Measurements from ENCODE around the gene PLXND1.

PLXND1 gene

GRCh38 chr3:129559565-129560079, 46.9 kb downstream of the PLXND1 start:
- no peak overlapping the region for H3K4me3 ChIP-seq (ENCODE audit: low read depth, low read length)

GRCh38 chr3:129558772-129559564, 47.5 kb downstream of the PLXND1 start:
- DNase-seq (ENCODE audit: low read depth) = peak; percentile 47
- no peak for TF ChIP-seq CTCF (IDR thresholded peaks at IDR 0.05; ENCODE audit: insufficient read depth, low read depth, low read length, missing control alignments)
- no peak overlapping the region for H3K4me3 ChIP-seq (ENCODE audit: low read depth, low read length)

More at GRCh38 chr3:129559565-129560079, 46.9 kb downstream of the PLXND1 start:
- TF ChIP-seq CTCF (IDR thresholded peaks at IDR 0.05; ENCODE audit: insufficient read depth, low read depth, low read length, missing control alignments) = no peak
- no peak for DNase-seq (ENCODE audit: low read depth)

- no peak overlapping the region for H3K4me3 ChIP-seq (ENCODE audit: low read depth, low read length)
- no peak for TF ChIP-seq CTCF (IDR thresholded peaks at IDR 0.05; ENCODE audit: insufficient read depth, low read depth, low read length, missing control alignments)
- no peak for DNase-seq (ENCODE audit: low read depth)
These were observed 48.2 kb downstream of the PLXND1 start for GRCh38 chr3:129558081-129558771.

- TF ChIP-seq CTCF (IDR thresholded peaks at IDR 0.05; ENCODE audit: insufficient read depth, low read depth, low read length, missing control alignments) = no peak
- DNase-seq (ENCODE audit: low read depth) = no peak
- H3K4me3 ChIP-seq (ENCODE audit: low read depth, low read length) = no peak overlapping the region
These were observed 49.0 kb downstream of the PLXND1 start for GRCh38 chr3:129557548-129557894.

GRCh38 chr3:129556890-129557547, 49.5 kb downstream of the PLXND1 start:
- DNase-seq (ENCODE audit: low read depth) = no peak
- H3K4me3 ChIP-seq (ENCODE audit: low read depth, low read length) = no peak overlapping the region
- TF ChIP-seq CTCF (IDR thresholded peaks at IDR 0.05; ENCODE audit: insufficient read depth, low read depth, low read length, missing control alignments) = no peak

GRCh38 chr3:129556358-129556695, 50.1 kb downstream of the PLXND1 start:
- H3K4me3 ChIP-seq (ENCODE audit: low read depth, low read length) = no peak overlapping the region
- TF ChIP-seq CTCF (IDR thresholded peaks at IDR 0.05; ENCODE audit: insufficient read depth, low read depth, low read length, missing control alignments) = no peak
- no peak for DNase-seq (ENCODE audit: low read depth)
